Forelimb muscle (tissue), 1 donor: ENCODE measurements around the gene PSMD8. TPM values are rescaled to one million over a fixed set of nuclear protein-coding genes. Genes with fewer than 3 reads are reported as not detected.
A peak's percentile ranks its signal among the peaks of the same experiment; 100 is the strongest.

Experiments used
- DNase-seq: peaks from one replicate; pipeline ENCODE4 v3.0.0-alpha.2; 2013; ENCODE audit warnings: low read depth
- polyA plus RNA-seq: library from polyadenylated mRNA; unstranded; fragments of 120-200 nt; gene quantifications from one replicate; pipeline ENCODE4 v1.2.1, GENCODE V29; 2013; ENCODE audit not compliant: insufficient read length

Gene PSMD8
- polyA plus RNA-seq, 1 donor: 117 TPM

DNA sequence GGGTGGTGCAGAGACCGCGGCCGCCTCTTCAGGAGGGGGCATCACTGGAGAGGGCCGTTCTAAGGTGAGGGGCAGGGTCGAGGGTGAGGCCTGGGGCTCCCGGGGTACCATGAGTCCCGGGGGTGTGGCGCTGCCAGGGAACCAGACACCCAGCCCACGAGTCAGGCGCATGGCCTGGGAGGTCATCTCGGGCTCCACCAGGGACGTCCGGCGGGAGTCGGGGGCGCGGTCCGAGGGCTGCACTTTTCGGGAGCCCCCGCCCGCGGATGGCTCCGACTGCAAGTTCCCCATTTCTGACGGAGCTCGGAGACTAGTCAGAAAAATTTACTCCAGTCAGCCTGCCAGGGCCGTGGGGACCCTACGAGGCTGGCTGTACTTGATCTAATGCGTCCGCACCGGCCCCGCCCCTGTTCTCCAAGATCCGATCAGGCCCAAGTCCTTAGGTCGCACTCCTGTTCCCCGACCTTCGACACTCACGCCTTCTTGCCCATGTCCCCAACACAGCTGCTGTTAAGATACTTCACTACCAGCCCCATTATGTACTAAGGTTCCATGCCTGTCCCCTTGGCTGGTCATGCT lies 12.7 kb downstream of the PSMD8 start:
- no peak for DNase-seq

DNA sequence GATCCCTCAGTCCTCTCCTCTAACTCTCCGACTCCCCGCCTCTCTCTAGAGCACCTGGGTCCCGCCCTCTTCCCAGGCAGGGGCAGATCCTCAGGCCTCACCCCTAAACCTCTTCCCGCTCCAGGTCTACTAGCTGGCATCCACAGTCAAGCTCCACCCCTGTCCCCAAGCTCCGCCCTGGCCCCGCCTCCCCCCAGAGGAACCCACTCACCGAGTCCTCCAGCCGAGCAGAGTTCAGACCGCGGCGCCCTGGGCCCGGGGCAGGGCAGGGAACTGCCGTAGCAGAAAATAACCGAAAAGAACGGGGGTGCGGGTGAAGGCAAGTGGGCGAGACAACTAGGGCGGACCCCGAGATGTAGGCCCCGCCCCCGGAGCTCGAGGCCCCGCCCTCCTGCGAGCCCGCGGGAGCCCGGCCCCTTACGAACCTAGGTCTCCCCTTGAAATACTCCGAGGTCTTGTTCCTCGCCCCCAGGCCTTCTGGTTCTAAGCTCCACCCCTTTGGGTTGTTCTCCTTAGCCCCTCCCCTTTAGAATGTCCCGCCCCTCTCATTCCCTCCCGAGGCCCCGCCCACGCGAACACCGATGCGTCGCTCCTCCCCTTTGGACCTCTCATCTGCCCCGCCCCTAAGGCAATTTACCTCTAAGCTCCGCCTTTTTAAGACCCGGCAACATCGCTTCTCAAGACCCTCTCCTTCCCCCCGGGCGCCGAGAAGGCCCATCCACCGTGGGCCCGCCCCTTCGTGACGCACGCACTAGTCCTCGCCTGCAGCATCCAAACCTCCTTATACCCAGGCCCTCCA lies 13.4 kb downstream of the PSMD8 start, which contains the start of gene GGN:
Gene GGN, minus strand, starts transcription at position 485 of the 799 bp plus-strand sequence. CDS start 773 bp downstream, outside the sequence.
- DNase-seq: no peak

DNA sequence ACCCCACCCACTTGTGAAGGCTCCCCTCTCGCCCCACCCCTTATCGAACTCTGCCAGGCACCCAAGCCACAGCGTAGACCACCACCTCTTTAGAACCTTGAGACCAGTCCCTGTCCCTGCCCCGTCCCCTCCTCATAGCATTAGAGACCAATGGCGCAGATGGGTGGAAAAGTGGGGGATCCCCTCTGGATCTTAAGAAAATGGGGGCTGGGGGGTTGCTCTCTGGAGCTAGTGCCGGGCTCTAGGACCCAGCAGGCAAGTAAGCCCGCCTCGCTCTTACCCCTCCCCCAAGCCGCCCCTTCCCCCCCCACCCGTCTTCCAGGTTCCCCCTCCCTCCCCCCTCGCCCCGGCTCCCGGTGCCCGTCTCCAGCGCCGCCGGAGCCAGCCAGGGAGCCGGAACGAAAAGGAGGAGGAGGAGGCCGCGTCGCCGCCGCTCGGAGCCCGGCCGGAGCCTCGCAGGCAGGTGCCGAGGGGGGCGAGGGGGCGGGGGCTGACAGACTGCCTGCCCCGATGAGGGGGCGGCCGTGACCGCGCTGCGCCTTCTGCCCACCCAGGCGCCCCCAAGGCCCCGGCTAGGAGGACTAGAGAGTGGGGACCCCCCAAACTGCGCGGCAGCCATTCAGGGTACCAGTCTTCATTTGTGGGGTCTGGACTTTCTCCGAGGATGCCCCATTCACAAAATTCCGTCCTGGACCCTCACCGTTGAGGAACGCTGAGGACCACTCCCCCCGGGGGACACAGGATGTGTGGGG lies 14.2 kb downstream of the PSMD8 start, which contains the start of gene SPRED3:
Gene SPRED3, plus strand, starts transcription at position 349 of the 752 bp plus-strand sequence. CDS start 1,606 bp downstream, outside the sequence.
- no peak for DNase-seq

DNA sequence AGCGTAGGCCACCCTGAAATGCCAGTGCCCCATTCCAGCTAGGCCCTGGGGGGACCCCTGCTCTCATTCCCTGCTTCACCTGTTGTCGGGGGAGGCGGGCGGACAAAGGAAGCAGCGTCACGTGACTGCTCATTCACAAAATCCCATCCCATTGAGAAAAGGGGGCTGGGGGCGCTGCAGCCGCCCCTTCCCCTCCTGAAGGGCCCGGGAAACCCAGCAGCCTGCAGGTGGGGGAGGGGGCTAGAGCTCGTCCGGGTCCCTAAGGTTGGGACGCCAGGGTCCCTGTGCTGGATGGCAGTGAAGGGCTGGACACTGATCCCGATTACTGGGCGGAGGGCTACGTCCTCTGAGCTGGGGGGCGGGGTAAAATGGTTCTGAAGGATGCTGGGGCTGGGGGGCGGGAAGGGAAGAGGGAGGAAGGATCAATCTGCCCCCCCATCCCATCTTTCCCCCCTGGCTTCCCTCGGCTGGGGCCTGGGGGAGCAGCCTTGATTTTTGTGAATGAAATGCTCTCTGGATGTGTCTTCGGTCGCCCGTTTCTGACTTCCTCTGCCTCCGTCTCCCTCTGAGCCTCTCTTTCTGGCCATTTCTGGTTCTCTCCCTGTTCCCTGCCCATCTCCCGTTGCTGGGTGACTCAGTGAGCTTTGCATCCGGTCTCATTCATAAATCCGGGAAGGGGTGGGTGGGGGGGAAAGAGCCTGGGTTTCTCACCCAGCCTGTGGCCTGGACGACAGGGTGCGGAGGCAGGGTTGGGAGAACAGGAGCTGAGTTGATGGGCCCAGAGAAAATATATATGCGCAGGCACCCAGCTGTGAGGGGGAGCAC lies 14.9 kb downstream of the PSMD8 start:
- no peak for DNase-seq

DNA sequence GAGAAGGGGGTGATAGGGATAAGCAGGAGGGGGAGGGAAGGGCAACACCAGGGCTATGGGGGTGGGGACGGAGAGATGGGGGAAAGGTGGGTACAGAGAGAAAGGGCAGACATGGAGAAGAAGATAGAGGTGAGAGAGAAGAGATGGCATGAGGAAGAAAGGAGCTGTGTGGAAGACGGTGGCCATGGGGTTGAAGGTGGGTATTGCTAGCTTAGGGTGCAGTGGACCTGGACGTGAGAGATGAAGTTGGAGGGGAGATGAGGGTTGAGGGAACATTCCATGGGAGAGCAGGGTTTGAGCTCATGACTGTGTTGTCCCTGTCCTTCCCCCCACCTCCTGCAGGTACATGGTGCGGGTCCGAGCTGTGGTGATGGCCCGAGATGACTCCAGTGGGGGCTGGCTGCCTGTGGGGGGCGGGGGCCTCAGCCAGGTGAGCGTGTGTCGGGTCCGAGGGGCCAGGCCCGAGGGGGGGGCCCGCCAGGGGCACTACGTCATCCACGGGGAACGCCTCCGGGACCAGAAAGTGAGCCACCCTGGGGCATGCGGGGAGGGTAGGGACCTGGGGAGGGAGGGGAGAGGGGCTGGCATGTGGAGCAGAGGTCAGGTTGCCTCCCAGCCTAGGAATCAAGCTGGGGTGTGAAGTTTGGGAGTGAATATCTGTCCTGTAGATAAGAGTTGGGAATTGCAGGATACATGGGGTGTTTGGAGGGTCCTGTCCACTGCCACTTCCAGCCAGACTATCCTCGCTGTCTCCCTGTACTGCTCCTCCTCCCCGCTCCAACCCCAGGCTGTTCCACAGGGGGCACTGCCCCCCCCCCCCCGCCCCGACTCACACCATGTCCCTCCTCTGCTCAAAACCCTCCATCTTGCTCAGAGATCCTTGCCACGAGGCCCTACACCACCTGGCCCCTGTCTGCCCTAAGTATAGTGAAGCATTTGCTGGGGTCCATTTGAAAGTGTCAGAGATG lies 15.9 kb downstream of the PSMD8 start:
- no peak for DNase-seq

DNA sequence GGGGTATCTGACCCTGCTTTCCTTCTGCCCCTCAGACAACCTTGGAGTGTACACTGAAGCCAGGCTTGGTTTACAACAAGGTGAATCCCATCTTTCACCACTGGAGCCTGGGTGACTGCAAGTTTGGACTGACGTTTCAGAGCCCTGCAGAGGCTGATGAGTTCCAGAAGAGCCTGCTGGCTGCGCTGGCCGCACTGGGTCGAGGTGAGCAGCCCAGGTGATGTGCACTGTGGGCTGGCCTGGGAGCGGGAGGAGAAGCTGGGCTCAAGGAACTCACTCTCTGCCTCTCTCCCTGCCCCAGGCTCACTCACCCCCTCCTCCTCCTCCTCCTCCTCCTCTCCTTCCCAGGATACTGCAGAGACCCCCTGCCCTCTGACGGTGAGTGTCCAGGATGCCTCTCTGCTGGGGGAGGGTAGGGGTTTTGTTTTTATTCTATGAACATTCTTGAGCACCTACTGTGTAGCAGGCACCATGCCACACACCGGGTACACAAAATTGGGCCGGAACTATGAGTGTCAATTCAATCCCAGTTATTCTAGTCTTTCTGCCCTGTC lies 17.6 kb downstream of the PSMD8 start:
- DNase-seq: no peak

DNA sequence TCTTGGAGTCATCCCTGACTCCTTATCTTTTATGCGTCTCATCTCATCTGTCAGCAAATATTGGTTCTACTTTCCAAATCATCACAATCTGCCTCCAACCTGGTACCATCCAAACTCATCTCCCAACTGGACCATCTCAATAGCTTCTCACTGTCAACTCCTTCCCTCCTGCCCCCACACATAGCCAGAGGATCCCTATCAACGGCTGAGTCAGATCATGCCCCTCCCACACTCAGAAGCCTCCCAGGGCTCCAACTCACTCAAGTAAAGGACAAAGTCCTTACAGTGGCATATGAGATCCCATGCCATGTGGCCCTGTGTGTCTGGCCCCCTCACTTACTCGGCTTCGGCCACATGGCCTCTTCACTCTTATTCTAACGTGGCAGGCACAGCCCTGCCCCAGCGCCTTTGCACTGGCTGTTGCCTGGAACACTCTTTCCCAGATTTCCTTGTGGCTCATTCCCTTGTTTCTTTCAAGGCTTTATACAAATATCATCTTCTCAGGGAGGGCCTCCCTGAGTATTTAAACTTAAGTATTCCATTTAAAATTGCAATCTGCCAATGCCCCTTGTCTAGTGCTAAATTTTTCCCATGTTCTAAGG lies 18.4 kb downstream of the PSMD8 start:
- no peak for DNase-seq

DNA sequence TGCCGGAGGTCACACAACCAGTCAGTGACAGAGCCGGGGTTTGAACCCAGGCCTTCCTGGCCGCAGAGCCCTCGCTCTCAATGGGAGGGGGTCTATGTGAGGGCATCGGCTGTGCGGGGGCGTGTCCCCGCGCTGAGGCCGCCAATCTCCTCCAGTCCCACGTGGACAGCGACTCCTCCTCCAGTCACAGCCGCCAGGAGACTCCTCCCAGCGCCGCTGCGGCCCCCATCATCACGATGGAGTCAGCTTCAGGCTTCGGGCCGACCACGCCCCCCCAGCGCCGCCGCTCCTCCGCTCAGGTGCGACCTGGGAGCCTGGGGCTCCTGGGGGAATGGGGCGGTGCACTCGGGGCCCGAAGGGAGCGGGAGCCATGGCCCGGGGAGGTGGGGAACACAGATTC lies 20.1 kb downstream of the PSMD8 start:
- no peak for DNase-seq

DNA sequence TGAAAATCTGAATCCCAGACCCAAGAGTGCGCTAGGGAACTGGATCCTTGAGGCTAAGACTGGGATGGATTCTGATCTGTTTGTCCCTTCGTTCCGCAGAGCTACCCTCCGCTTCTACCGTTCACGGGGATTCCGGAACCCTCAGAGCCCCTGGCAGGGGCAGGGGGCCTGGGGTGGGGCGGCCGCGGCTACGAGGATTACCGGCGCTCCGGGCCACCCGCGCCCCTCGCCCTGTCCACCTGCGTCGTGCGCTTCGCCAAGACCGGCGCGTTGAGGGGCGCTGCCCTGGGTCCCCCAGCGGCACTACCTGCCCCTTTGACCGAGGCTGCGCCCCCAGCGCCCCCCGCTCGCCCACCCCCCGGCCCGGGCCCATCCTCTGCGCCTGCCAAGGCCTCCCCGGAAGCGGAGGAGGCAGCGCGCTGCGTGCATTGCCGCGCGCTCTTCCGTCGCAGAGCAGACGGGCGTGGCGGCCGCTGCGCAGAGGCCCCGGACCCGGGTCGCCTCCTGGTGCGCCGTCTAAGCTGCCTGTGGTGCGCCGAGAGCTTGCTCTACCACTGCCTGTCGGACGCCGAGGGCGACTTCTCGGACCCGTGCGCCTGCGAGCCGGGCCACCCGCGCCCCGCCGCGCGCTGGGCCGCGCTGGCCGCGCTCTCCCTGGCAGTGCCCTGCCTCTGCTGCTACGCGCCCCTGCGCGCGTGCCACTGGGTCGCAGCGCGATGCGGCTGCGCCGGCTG lies 21.2 kb downstream of the PSMD8 start:
- DNase-seq: no peak

DNA sequence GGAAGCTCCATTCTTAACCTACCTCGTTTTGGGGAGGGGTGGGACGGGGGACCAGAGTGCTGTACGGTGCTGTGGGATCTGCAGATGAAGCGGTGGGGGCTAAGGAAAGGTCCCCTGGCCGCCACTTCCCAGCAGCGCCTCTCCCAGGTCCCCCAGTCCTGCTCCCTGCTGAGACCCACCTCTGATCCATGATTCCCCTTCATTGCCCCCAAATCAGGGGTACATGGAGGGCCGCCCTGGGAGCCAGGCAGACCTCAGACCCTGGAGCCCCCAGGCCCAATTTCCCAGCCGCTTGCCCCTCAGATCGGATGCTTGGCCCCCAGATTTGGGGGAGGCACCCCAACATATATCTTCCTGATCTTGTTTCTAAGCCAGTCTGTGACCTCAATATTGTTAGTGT lies 24.7 kb downstream of the PSMD8 start:
- DNase-seq: no peak

DNA sequence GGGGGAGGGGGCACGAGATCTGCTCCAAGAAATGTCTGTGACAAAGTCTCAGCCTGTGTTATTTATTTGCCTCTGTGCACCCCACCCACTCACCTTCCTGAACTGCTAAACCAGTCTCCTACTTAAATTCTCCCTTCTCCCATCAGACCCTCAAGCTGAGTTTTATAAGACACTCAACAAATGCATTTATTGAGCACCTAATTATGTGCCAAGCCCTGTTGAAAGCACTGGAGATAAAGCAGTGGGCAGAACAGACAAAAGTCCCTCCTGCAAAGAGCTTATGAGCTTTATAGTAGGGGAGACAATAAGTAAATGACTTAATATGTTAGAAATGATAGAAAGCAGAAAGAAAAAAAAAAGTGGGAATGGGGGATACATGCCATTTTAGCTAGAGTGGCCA lies 25.2 kb downstream of the PSMD8 start:
- no peak for DNase-seq

DNA sequence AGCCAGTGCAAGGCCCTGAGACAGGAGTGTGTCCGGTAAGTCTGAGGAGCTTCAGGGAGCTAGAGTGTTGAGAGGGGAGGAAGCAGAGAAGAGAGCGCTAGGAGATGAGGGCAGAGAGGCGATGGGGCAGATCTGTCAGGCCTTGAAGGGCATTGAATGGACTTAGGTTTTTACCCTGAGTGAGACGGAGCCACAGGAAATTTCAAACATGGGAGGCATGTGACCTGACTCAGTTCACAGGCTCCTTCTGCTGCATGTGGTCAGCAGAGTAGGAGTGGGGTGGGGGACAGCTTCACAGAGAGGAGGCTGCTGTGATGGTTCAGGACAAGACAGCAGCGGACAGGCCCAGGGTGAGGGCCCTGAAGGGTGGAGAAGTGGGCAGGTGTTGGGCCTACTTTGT lies 26.0 kb downstream of the PSMD8 start:
- no peak for DNase-seq

DNA sequence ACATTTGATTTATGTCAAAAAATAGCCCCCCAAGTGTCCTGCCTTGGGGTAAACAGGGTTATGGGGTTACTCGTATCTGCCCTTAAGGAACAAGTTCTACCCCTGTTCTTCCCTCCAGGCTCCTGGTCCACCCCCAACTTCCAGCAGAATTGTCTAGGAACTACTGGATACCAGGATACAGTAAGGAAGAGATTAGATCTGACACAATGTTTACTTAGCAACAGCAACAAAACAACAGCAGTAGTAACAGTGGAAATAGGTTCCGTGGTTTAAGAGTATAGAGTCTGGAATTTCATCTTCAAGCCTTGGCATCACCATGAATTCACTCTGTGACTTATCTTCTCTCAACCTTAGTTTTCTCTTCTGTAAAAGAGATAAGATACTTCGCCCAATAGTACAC lies 26.8 kb downstream of the PSMD8 start:
- no peak for DNase-seq

DNA sequence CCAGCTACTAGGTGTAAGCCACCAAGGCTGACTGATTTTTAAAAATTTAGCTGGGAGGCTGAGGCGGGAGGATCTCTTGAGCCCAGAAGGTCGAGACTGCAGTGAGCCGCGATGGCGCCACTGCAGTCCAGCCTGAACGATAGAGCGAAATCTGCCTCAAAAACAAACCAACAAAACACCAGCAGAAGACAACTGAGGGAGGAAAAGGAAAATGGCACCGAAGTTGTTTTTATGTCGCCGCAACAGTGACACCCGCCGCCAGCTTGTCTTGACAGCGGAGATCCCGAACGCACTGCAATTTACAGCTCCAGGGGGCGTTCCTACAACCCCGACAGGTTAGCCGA lies 28.2 kb downstream of the PSMD8 start:
- DNase-seq: no peak

DNA sequence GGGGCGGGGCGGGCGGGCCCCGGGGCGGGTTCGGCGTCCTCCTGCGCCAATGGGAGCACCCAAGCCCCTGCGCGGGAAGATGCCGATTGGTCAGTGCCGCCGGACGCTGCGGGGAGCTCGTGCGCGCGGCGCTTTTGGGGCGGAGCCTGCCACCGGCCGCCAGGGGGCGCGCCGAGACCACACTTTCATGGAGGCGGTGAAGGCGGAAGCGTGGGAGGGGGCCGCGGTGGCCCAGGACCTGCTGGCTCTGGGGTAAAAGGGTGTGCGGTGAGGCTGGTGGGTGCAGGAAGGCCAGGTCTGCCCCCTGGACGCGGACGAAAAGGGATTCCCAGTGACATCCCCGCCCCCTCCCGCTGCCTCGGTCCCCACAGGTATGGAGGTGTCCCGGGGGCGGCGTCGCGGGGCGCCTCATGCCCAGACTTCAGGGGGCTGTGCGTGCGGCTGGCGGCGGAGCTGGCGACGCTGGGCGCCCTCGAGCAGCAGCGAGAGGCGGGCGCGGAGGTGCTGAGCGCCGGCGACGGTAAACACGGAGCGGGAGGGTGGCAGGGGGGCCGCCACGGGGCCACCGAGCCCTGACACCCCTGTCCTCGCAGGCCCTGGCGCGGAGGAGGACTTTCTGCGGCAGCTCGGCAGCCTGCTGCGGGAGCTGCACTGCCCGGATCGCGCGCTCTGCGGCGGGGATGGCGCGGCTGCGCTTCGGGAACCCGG lies 28.8 kb downstream of the PSMD8 start, which contains the start of gene FAM98C:
Gene FAM98C, plus strand, starts transcription at position 127 of the 708 bp plus-strand sequence. Its CDS starts 61 bp downstream, at position 188.
- DNase-seq: peak; percentile 89

DNA sequence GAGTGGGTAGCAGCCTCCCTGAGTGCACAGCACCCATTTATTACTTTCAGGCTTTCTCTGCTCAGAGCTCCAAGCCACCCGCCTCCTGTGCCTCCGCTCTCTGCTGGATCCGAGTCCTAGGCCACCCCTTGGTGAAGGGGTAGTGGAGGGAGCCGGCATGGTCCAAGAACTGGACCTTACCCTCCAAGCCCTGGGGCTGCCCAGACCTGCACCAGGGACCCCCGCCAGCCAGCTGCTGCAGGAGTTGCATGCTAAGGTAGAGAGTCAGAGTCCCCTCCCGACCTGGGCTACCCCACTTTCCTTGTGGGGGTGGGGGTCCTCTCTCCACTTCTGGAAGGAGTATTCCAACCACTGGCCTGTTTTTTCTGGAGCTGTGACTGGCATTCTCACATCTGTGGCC lies 30.5 kb downstream of the PSMD8 start:
- DNase-seq: no peak

DNA sequence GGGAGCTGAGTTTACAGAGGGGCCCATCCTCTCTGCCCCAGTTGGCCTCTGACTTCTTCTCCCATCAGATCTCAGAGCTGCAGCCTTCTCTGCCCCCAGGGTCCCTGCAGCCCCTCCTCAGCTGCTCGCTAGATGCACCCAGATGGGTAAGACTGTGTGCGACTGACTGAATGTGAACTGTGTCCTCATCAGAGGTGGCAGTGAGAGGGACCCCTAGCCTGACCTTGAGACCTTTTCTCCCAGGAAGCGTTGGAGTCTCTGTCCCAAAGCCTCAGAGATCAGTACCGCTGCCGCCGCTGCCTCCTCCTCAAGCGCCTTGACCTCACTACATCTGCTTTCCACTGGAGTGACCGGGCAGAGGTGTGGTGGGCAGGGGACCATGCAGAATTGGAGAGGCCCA lies 30.9 kb downstream of the PSMD8 start:
- DNase-seq: no peak

DNA sequence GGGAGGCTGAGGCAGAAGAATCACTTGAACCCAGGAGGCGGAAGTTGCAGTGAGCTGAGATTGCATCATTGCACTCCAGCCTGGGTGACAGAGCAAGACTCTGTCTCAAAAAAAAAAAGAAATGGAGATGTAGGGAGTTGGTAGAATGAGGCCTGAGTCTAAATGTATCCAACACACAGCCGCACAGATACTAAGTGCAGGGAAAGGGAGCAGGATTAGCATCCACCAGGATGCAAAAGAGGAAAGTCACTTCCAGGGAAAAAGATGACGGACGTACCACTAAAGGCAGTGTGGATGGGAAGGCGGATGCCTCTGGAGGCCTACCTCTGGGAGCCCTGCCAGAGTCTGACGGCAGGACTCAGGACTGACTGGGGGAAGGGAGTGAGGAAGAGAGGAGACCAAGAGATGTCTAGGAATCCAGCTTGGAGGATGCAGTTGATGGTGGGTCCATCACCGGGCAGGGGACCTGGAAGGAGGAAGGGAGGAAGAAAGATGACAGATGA lies 35.3 kb downstream of the PSMD8 start:
- DNase-seq: no peak
